ENCODE results near the gene IL1RL2.

The IL1RL2 gene

GRCh38 chr2:102241616-102242305 lies 54.9 kb downstream of the IL1RL2 start:
- no peak overlapping the region for H3K4me3 ChIP-seq (ENCODE audit: low read depth, low read length)
- no peaks in the 10 kb centered on the region for H3K27me3 ChIP-seq (ENCODE audit: control insufficient read depth, insufficient read depth, low read length)
- H3K4me1 ChIP-seq (ENCODE audit: control insufficient read depth, insufficient read depth, low read length): peaks cover 10% of the 10 kb centered on the region
- H3K9ac ChIP-seq (ENCODE audit: low read depth, low read length): no peak overlapping the region
- H3K36me3 ChIP-seq (ENCODE audit: control insufficient read depth, insufficient read depth, low read length): no peaks in the 10 kb centered on the region
- H3K9me3 ChIP-seq (ENCODE audit: control insufficient read depth, insufficient read depth, low read length): no peaks in the 10 kb centered on the region
- H3K27ac ChIP-seq (ENCODE audit: low read depth, low read length): no peak overlapping the region

- peaks cover 10% of the 10 kb centered on the region for H3K4me1 ChIP-seq (ENCODE audit: control insufficient read depth, insufficient read depth, low read length)
- no peak overlapping the region for H3K9ac ChIP-seq (ENCODE audit: low read depth, low read length)
- H3K27me3 ChIP-seq (ENCODE audit: control insufficient read depth, insufficient read depth, low read length): peaks cover 18% of the 10 kb centered on the region
- no peak overlapping the region for H3K4me3 ChIP-seq (ENCODE audit: low read depth, low read length)
- no peaks in the 10 kb centered on the region for H3K9me3 ChIP-seq (ENCODE audit: control insufficient read depth, insufficient read depth, low read length)
- no peak overlapping the region for H3K27ac ChIP-seq (ENCODE audit: low read depth, low read length)
- H3K36me3 ChIP-seq (ENCODE audit: control insufficient read depth, insufficient read depth, low read length): no peaks in the 10 kb centered on the region
These were observed 58.7 kb downstream of the IL1RL2 start for GRCh38 chr2:102245266-102246151.

- Histone ChIP-seq H3K36me3 (ENCODE audit: control insufficient read depth, insufficient read depth, low read length) (no peaks in the 10 kb centered on the region), H3K4me3 (ENCODE audit: low read depth, low read length) (no peak overlapping the region), H3K27ac (ENCODE audit: low read depth, low read length) (no peak overlapping the region), H3K9me3 (ENCODE audit: control insufficient read depth, insufficient read depth, low read length) (no peaks in the 10 kb centered on the region), H3K4me1 (ENCODE audit: control insufficient read depth, insufficient read depth, low read length) (0 out of 2 replicates have a peak, but pooled peaks cover 3% of the 10 kb centered on the region), H3K27me3 (ENCODE audit: control insufficient read depth, insufficient read depth, low read length) (peaks cover 28% of the 10 kb centered on the region), H3K9ac (ENCODE audit: low read depth, low read length) (no peak overlapping the region)
These were observed 63.5 kb downstream of the IL1RL2 start for GRCh38 chr2:102250278-102250821.

- H3K27ac ChIP-seq (ENCODE audit: low read depth, low read length): no peak overlapping the region
- no peaks in the 10 kb centered on the region for H3K36me3 ChIP-seq (ENCODE audit: control insufficient read depth, insufficient read depth, low read length)
- peaks cover 28% of the 10 kb centered on the region for H3K27me3 ChIP-seq (ENCODE audit: control insufficient read depth, insufficient read depth, low read length)
- no peaks in the 10 kb centered on the region for H3K9me3 ChIP-seq (ENCODE audit: control insufficient read depth, insufficient read depth, low read length)
- H3K4me1 ChIP-seq (ENCODE audit: control insufficient read depth, insufficient read depth, low read length): 0 out of 2 replicates have a peak, but pooled peaks cover 3% of the 10 kb centered on the region
- H3K4me3 ChIP-seq (ENCODE audit: low read depth, low read length): peak overlapping the region; percentile 64
- H3K9ac ChIP-seq (ENCODE audit: low read depth, low read length): no peak overlapping the region
These were observed 64.4 kb downstream of the IL1RL2 start for GRCh38 chr2:102251042-102251848.

- no peak overlapping the region for H3K9ac ChIP-seq (ENCODE audit: low read depth, low read length)
- H3K27ac ChIP-seq (ENCODE audit: low read depth, low read length): no peak overlapping the region
- 0 out of 2 replicates have a peak, but pooled peaks cover 3% of the 10 kb centered on the region for H3K4me1 ChIP-seq (ENCODE audit: control insufficient read depth, insufficient read depth, low read length)
- H3K4me3 ChIP-seq (ENCODE audit: low read depth, low read length): peak overlapping the region; percentile 64; the same call in 1 of the 2 replicates
- H3K9me3 ChIP-seq (ENCODE audit: control insufficient read depth, insufficient read depth, low read length): no peaks in the 10 kb centered on the region
- no peaks in the 10 kb centered on the region for H3K36me3 ChIP-seq (ENCODE audit: control insufficient read depth, insufficient read depth, low read length)
- peaks cover 28% of the 10 kb centered on the region for H3K27me3 ChIP-seq (ENCODE audit: control insufficient read depth, insufficient read depth, low read length)
These were observed 65.0 kb downstream of the IL1RL2 start for GRCh38 chr2:102251849-102252203.

GRCh38 chr2:102252236-102252635 lies 65.4 kb downstream of the IL1RL2 start:
- Histone ChIP-seq H3K27ac (ENCODE audit: low read depth, low read length) (no peak overlapping the region), H3K27me3 (ENCODE audit: control insufficient read depth, insufficient read depth, low read length) (peaks cover 28% of the 10 kb centered on the region), H3K4me3 (ENCODE audit: low read depth, low read length) (no peak overlapping the region), H3K9me3 (ENCODE audit: control insufficient read depth, insufficient read depth, low read length) (no peaks in the 10 kb centered on the region), H3K36me3 (ENCODE audit: control insufficient read depth, insufficient read depth, low read length) (no peaks in the 10 kb centered on the region), H3K9ac (ENCODE audit: low read depth, low read length) (no peak overlapping the region), H3K4me1 (ENCODE audit: control insufficient read depth, insufficient read depth, low read length) (0 out of 2 replicates have a peak, but pooled peaks cover 3% of the 10 kb centered on the region)

- H3K9ac ChIP-seq (ENCODE audit: low read depth, low read length): no peak overlapping the region
- H3K27me3 ChIP-seq (ENCODE audit: control insufficient read depth, insufficient read depth, low read length): peaks cover 28% of the 10 kb centered on the region
- no peaks in the 10 kb centered on the region for H3K9me3 ChIP-seq (ENCODE audit: control insufficient read depth, insufficient read depth, low read length)
- no peak overlapping the region for H3K27ac ChIP-seq (ENCODE audit: low read depth, low read length)
- no peaks in the 10 kb centered on the region for H3K36me3 ChIP-seq (ENCODE audit: control insufficient read depth, insufficient read depth, low read length)
- H3K4me3 ChIP-seq (ENCODE audit: low read depth, low read length): no peak overlapping the region
- 0 out of 2 replicates have a peak, but pooled peaks cover 3% of the 10 kb centered on the region for H3K4me1 ChIP-seq (ENCODE audit: control insufficient read depth, insufficient read depth, low read length)
These were observed 66.4 kb downstream of the IL1RL2 start for GRCh38 chr2:102253140-102253752.

- peaks cover 27% of the 10 kb centered on the region for H3K27me3 ChIP-seq (ENCODE audit: control insufficient read depth, insufficient read depth, low read length)
- no peak overlapping the region for H3K27ac ChIP-seq (ENCODE audit: low read depth, low read length)
These were observed 66.9 kb downstream of the IL1RL2 start for GRCh38 chr2:102253753-102254150.

GRCh38 chr2:102256276-102256675 lies 69.5 kb downstream of the IL1RL2 start:
- Histone ChIP-seq H3K9ac (ENCODE audit: low read depth, low read length) (no peak overlapping the region), H3K27me3 (ENCODE audit: control insufficient read depth, insufficient read depth, low read length) (peaks cover 3% of the 10 kb centered on the region), H3K4me3 (ENCODE audit: low read depth, low read length) (no peak overlapping the region), H3K27ac (ENCODE audit: low read depth, low read length) (no peak overlapping the region), H3K36me3 (ENCODE audit: control insufficient read depth, insufficient read depth, low read length) (no peaks in the 10 kb centered on the region), H3K4me1 (ENCODE audit: control insufficient read depth, insufficient read depth, low read length) (0 out of 2 replicates have a peak, but pooled peaks cover 3% of the 10 kb centered on the region), H3K9me3 (ENCODE audit: control insufficient read depth, insufficient read depth, low read length) (no peaks in the 10 kb centered on the region)

More at GRCh38 chr2:102253753-102254150, 66.9 kb downstream of the IL1RL2 start:
- Histone ChIP-seq H3K36me3 (ENCODE audit: control insufficient read depth, insufficient read depth, low read length) (no peaks in the 10 kb centered on the region), H3K4me3 (ENCODE audit: low read depth, low read length) (no peak overlapping the region), H3K4me1 (ENCODE audit: control insufficient read depth, insufficient read depth, low read length) (0 out of 2 replicates have a peak, but pooled peaks cover 3% of the 10 kb centered on the region), H3K9me3 (ENCODE audit: control insufficient read depth, insufficient read depth, low read length) (no peaks in the 10 kb centered on the region), H3K9ac (ENCODE audit: low read depth, low read length) (no peak overlapping the region)

- Histone ChIP-seq H3K27me3 (ENCODE audit: control insufficient read depth, insufficient read depth, low read length) (no peaks in the 10 kb centered on the region), H3K4me1 (ENCODE audit: control insufficient read depth, insufficient read depth, low read length) (no peaks in the 10 kb centered on the region), H3K9me3 (ENCODE audit: control insufficient read depth, insufficient read depth, low read length) (no peaks in the 10 kb centered on the region; the same call in 1 of the 2 replicates), H3K27ac (ENCODE audit: low read depth, low read length) (no peak overlapping the region), H3K36me3 (ENCODE audit: control insufficient read depth, insufficient read depth, low read length) (no peaks in the 10 kb centered on the region), H3K4me3 (ENCODE audit: low read depth, low read length) (no peak overlapping the region), H3K9ac (ENCODE audit: low read depth, low read length) (no peak overlapping the region)
These were observed 70.1 kb downstream of the IL1RL2 start for GRCh38 chr2:102256874-102257462.
